Esophagus muscularis mucosa (tissue), 4 donors: Measurements from ENCODE around the gene GSTM2. TPM values are rescaled to one million over a fixed set of nuclear protein-coding genes. Genes with fewer than 3 reads are reported as not detected.
A peak's percentile ranks its signal among the peaks of the same experiment; 100 is the strongest.

Experiments used
- DNase-seq: peaks from one replicate; pipeline ENCODE4 v3.0.0-alpha.2; 2017; ENCODE audit errors: extremely low spot score
- H3K27ac ChIP-seq, 4 donors: fragments of 200-600 bp; sonication (generic); replicated peaks in 1 of 4; 1 replicate in 3 of 4; 2 replicates in 1 of 4; pipeline ENCODE4 v1.5.1; 2016 to 2019; ENCODE audit warnings: mild to moderate bottlenecking in 1 of 4
- H3K27me3 ChIP-seq, 4 donors: fragments of 200-600 bp; sonication (generic); one replicate each; pipeline versions ENCODE4 v1.5.1 to v1.6.0; 2016 to 2019
- H3K36me3 ChIP-seq, 4 donors: fragments of 200-600 bp; sonication (generic); one replicate each; pipeline ENCODE4 v1.5.1; 2016 to 2019
- H3K4me1 ChIP-seq, 4 donors: fragments of 200-600 bp; sonication (generic); one replicate each; pipeline ENCODE4 v1.5.1; 2016 to 2019
- H3K4me3 ChIP-seq, 4 donors: fragments of 200-600 bp; sonication (generic); 1 replicate in 2 of 4; 2 replicates in 2 of 4; pipeline ENCODE4 v1.5.1; 2016 to 2019; ENCODE audit warnings: mild to moderate bottlenecking in 4 of 4, moderate library complexity in 1 of 4
- H3K9me3 ChIP-seq, 4 donors: fragments of 200-600 bp; sonication (generic); 1 replicate in 3 of 4; 2 replicates in 1 of 4; pipeline ENCODE4 v1.5.1; 2016 to 2019
- CTCF ChIP-seq, 3 experiments: fragments of 200-600 bp in 2 of 3; fragments of 450-650 bp in 1 of 3; sonication (generic) in 2 of 3; IDR thresholded peaks; one replicate each; pipeline ENCODE4 v1.5.1; 2017 to 2019; ENCODE audit warnings: antibody characterized with exemption in 3 of 3, mild to moderate bottlenecking in 2 of 3, moderate library complexity in 1 of 3
- EP300 ChIP-seq: sonication (generic); formaldehyde crosslinking; IDR thresholded peaks from one replicate; pipeline ENCODE4 v1.6.1; 2017; ENCODE audit warnings: antibody characterized with exemption
- POLR2A ChIP-seq: fragments of 450-650 bp; IDR thresholded peaks from one replicate; pipeline ENCODE4 v1.6.1; 2017; ENCODE audit warnings: antibody characterized with exemption, moderate library complexity, mild to moderate bottlenecking, low read depth
- POLR2AphosphoS5 ChIP-seq, 2 donors: sonication (generic); formaldehyde crosslinking; IDR thresholded peaks; one replicate each; pipeline ENCODE4 v1.6.1; 2017; ENCODE audit warnings: antibody characterized with exemption in 2 of 2
- WGBS: methylation state at CpG from one replicate; pipeline ENCODE4 v1.1.5; 2018; 5-methylcytosine and 5-hydroxymethylcytosine counted together
- intact Hi-C: fragments of 100-400 bp; cut with DNase I; formaldehyde crosslinking; loops from one replicate; pipeline ENCODE4 v1.15.1; 2023
- total RNA-seq, 4 donors: library from RNA; depleted of rRNA; stranded (reverse); fragments of >200 nt; gene quantifications; one replicate each; pipeline versions ENCODE4 v1.1.0 to v1.2.1, GENCODE V29; 2016

GSTM2 gene
- total RNA-seq, 4 donors from 2014 or later: 19.9 to 59.0 (median 39.3) TPM

GRCh38 chr1:109718495-109718894 is 50.6 kb downstream of the GSTM2 start:
- no peak overlapping the region for H3K27ac ChIP-seq
- WGBS: 91% methylated on average over 2 of the region's 2 CpGs
- intact Hi-C loops: no loop called here
- H3K36me3 ChIP-seq: no peaks in the 10 kb centered on the region
- peak; percentile 57 for DNase-seq
- H3K27me3 ChIP-seq: no peaks in the 10 kb centered on the region
- H3K4me1 ChIP-seq: peaks cover 0 to 17% (median 9%) of the 10 kb centered on the region in 4 donors
- TF ChIP-seq CTCF (IDR thresholded peaks at IDR 0.05) (no peak), POLR2AphosphoS5 (IDR thresholded peaks at IDR 0.05) (no peak), POLR2A (no peak), EP300 (no peak)
- no peak overlapping the region for H3K4me3 ChIP-seq
- no peaks in the 10 kb centered on the region for H3K9me3 ChIP-seq

- DNase-seq: peak; percentile 64
- Histone ChIP-seq H3K4me3 (no peak overlapping the region), H3K9me3 (no peaks in the 10 kb centered on the region), H3K36me3 (no peaks in the 10 kb centered on the region), H3K4me1 (peaks cover 0 to 17% (median 8%) of the 10 kb centered on the region in 4 donors), H3K27ac (no peak overlapping the region), H3K27me3 (no peaks in the 10 kb centered on the region)
- intact Hi-C loops: no loop called here
- TF ChIP-seq EP300 (no peak), CTCF (IDR thresholded peaks at IDR 0.05) (no peak), POLR2AphosphoS5 (IDR thresholded peaks at IDR 0.05) (no peak), POLR2A (no peak)
- WGBS: 73% methylated on average over 5 of the region's 5 CpGs
Observed at GRCh38 chr1:109719337-109719837, 51.5 kb downstream of the GSTM2 start.

- H3K4me1 ChIP-seq: peaks cover 0 to 16% (median 6%) of the 10 kb centered on the region in 4 donors
- no peak overlapping the region for H3K27ac ChIP-seq
- intact Hi-C loops: no loop called here
- no peaks in the 10 kb centered on the region for H3K36me3 ChIP-seq
- WGBS: 82% methylated on average over 5 of the region's 5 CpGs
- no peak overlapping the region for H3K4me3 ChIP-seq
- DNase-seq: no peak
- no peaks in the 10 kb centered on the region for H3K9me3 ChIP-seq
- TF ChIP-seq POLR2A: no peak
- no peaks in the 10 kb centered on the region for H3K27me3 ChIP-seq
Observed at GRCh38 chr1:109721042-109721441, 53.2 kb downstream of the GSTM2 start.

GRCh38 chr1:109721971-109722370 is 54.1 kb downstream of the GSTM2 start:
- Histone ChIP-seq H3K36me3 (no peaks in the 10 kb centered on the region), H3K27me3 (no peaks in the 10 kb centered on the region), H3K27ac (no peak overlapping the region), H3K4me1 (peaks cover 0 to 8% (median 4%) of the 10 kb centered on the region in 4 donors), H3K9me3 (no peaks in the 10 kb centered on the region), H3K4me3 (no peak overlapping the region)
- no peak for DNase-seq
- WGBS: 95% methylated on average over 1 of the region's 1 CpG
- TF ChIP-seq CTCF (IDR thresholded peaks at IDR 0.05) (no peak), POLR2AphosphoS5 (IDR thresholded peaks at IDR 0.05) (no peak), POLR2A (no peak), EP300 (no peak)
- intact Hi-C loops: no loop called here

- Histone ChIP-seq H3K9me3 (no peaks in the 10 kb centered on the region), H3K36me3 (no peaks in the 10 kb centered on the region), H3K4me1 (peaks cover 0 to 8% (median 4%) of the 10 kb centered on the region in 4 donors), H3K27me3 (no peaks in the 10 kb centered on the region), H3K4me3 (no peak overlapping the region), H3K27ac (no peak overlapping the region)
- DNase-seq: no peak
- intact Hi-C loops: no loop called here
- TF ChIP-seq POLR2AphosphoS5 (IDR thresholded peaks at IDR 0.05) (no peak), POLR2A (no peak), EP300 (no peak), CTCF (IDR thresholded peaks at IDR 0.05) (no peak)
- 79% methylated on average over 7 of the region's 7 CpGs for WGBS
Observed at GRCh38 chr1:109722908-109723691, 55.2 kb downstream of the GSTM2 start.

Other genes starting within 250 kb of the GSTM2 start
- 10 to 100 TPM; 15.8 to 29.8 (median 27.4) TPM for gene PSMA5, start 241.6 kb upstream of the GSTM2 start, total RNA-seq
- gene SYPL2, start 201.5 kb upstream of the GSTM2 start, total RNA-seq: 1 to 10 TPM; 2.7 to 8.0 (median 4.6) TPM
- gene ATXN7L2, start 184.2 kb upstream of the GSTM2 start, total RNA-seq: 1 to 10 TPM; 2.2 to 3.3 (median 2.7) TPM
- 10 to 100 TPM in 2 of 4 donors, 1 to 10 TPM in 2; 6.2 to 16.4 (median 8.2) TPM for gene CYB561D1, start 174.0 kb upstream of the GSTM2 start, total RNA-seq
- 10 to 100 TPM in 2 of 4 donors, 1 to 10 TPM in 2; 8.4 to 23.7 (median 14.0) TPM for gene AMIGO1, start 158.3 kb upstream of the GSTM2 start, total RNA-seq
- gene GPR61, start 128.2 kb upstream of the GSTM2 start, total RNA-seq: not detected
- gene GNAI3, start 119.4 kb upstream of the GSTM2 start, total RNA-seq: 1 to 10 TPM; 5.9 to 7.2 (median 6.6) TPM
- under 1 TPM in 1 of 4 donors, not detected in 3; 0.33 TPM for gene GNAT2, start 48.4 kb upstream of the GSTM2 start, total RNA-seq
- 10 to 100 TPM; 23.7 to 38.8 (median 33.2) TPM for gene AMPD2, start 48.2 kb upstream of the GSTM2 start, total RNA-seq
- gene GSTM4, start 12.0 kb upstream of the GSTM2 start, total RNA-seq: 10 to 100 TPM; 33.1 to 43.1 (median 39.1) TPM
- gene GSTM1, start 19.8 kb downstream of the GSTM2 start, total RNA-seq: 10 to 100 TPM in 1 of 4 donors, not detected in 3; 23.1 TPM
- gene GSTM5, start 44.2 kb downstream of the GSTM2 start, total RNA-seq: 1 to 10 TPM; 4.2 to 7.6 (median 6.0) TPM
- gene GSTM3, start 73.0 kb downstream of the GSTM2 start, total RNA-seq: 100 to 1,000 TPM in 1 of 4 donors, 10 to 100 TPM in 3; 64.6 to 111 (median 76.9) TPM
- under 1 TPM in 1 of 4 donors, not detected in 3; 0.52 TPM for gene EPS8L3, start 95.9 kb downstream of the GSTM2 start, total RNA-seq
- 10 to 100 TPM; 27.0 to 92.6 (median 48.1) TPM for gene CSF1, start 242.8 kb downstream of the GSTM2 start, total RNA-seq